Spinal cord (tissue), 10 donors: ENCODE measurements around the gene SLC25A45. TPM values are rescaled to one million over a fixed set of nuclear protein-coding genes. Genes with fewer than 3 reads are reported as not detected.

ENCODE experiments used
- DNase-seq, 6 donors: peaks; one replicate each; pipeline versions ENCODE4 v3.0.0 to v3.0.0-alpha.2; 2013 to 2015; ENCODE audit warnings: low spot score in 6 of 6, low read depth in 4 of 6
- H3K27ac ChIP-seq: one replicate; pipeline ENCODE4 v1.5.1; 2013; ENCODE audit warnings: low read depth, low read length, control low read depth
- H3K27me3 ChIP-seq: one replicate; pipeline ENCODE4 v1.6.1; 2013; ENCODE audit warnings: low read length; ENCODE audit not compliant: control insufficient read depth, insufficient read depth
- H3K36me3 ChIP-seq: one replicate; pipeline ENCODE4 v1.6.1; 2013; ENCODE audit warnings: low read length; ENCODE audit not compliant: control insufficient read depth, insufficient read depth
- H3K4me1 ChIP-seq: one replicate; pipeline ENCODE4 v1.6.1; 2013; ENCODE audit warnings: low read length; ENCODE audit not compliant: control insufficient read depth, insufficient read depth
- H3K4me3 ChIP-seq: one replicate; pipeline ENCODE4 v1.5.1; 2013; ENCODE audit warnings: low read depth, low read length, control low read depth
- H3K9me3 ChIP-seq: one replicate; pipeline ENCODE4 v1.6.1; 2013; ENCODE audit warnings: low read length; ENCODE audit not compliant: control insufficient read depth, insufficient read depth
- WGBS: methylation state at CpG from one replicate; pipeline ENCODE4 v1.1.5; 2013; ENCODE audit warnings: missing lambda C conversion rate; ENCODE audit not compliant: insufficient coverage; 5-methylcytosine and 5-hydroxymethylcytosine counted together
- polyA plus RNA-seq, 2 donors: library from polyadenylated mRNA; unstranded; fragments of 120-200 nt; gene quantifications; one replicate each; pipeline ENCODE4 v1.2.1, GENCODE V29; 2013; ENCODE audit not compliant: insufficient read length in 2 of 2
- total RNA-seq, 2 donors: library from RNA; depleted of rRNA in 1 of 2; stranded (reverse); fragments of 120-200 nt in 1 of 2; fragments of >200 nt in 1 of 2; gene quantifications; one replicate each; pipeline versions ENCODE4 v1.2.3 to v1.2.4, GENCODE V29; 2013 to 2014
- donor health status: healthy.

The SLC25A45 gene
- total and polyA plus RNA-seq, 4 donors: 1.8 to 3.7 (median 2.7) TPM

GRCh38 chr11:65404210-65404609, 21.8 kb upstream of the SLC25A45 start:
- no peaks in the 10 kb centered on the region for H3K9me3 ChIP-seq
- peaks cover 64% of the 10 kb centered on the region for H3K36me3 ChIP-seq
- WGBS: 84% methylated on average over 13 of the region's 13 CpGs
- H3K27ac ChIP-seq: no peak overlapping the region
- H3K27me3 ChIP-seq: no peaks in the 10 kb centered on the region
- peaks cover 5% of the 10 kb centered on the region for H3K4me1 ChIP-seq
- no peak for DNase-seq
- no peak overlapping the region for H3K4me3 ChIP-seq

GRCh38 chr11:65403607-65404121, 21.2 kb upstream of the SLC25A45 start:
- 84% methylated on average over 12 of the region's 12 CpGs for WGBS
- no peak for DNase-seq
- no peaks in the 10 kb centered on the region for H3K9me3 ChIP-seq
- H3K27me3 ChIP-seq: no peaks in the 10 kb centered on the region
- no peak overlapping the region for H3K4me3 ChIP-seq
- no peak overlapping the region for H3K27ac ChIP-seq
- H3K36me3 ChIP-seq: peaks cover 65% of the 10 kb centered on the region
- H3K4me1 ChIP-seq: peaks cover 5% of the 10 kb centered on the region

- Histone ChIP-seq H3K27me3 (no peaks in the 10 kb centered on the region), H3K9me3 (no peaks in the 10 kb centered on the region), H3K4me1 (peaks cover 5% of the 10 kb centered on the region), H3K27ac (no peak overlapping the region), H3K4me3 (no peak overlapping the region), H3K36me3 (peaks cover 67% of the 10 kb centered on the region)
- WGBS: no CpG with 5 or more reads among the region's 2 CpGs
- DNase-seq: no peak
These were observed 20.3 kb upstream of the SLC25A45 start for GRCh38 chr11:65402790-65403189.

GRCh38 chr11:65401803-65402248, 19.4 kb upstream of the SLC25A45 start:
- H3K27me3 ChIP-seq: no peaks in the 10 kb centered on the region
- peaks cover 74% of the 10 kb centered on the region for H3K36me3 ChIP-seq
- H3K4me3 ChIP-seq: no peak overlapping the region
- peaks cover 5% of the 10 kb centered on the region for H3K4me1 ChIP-seq
- no peak for DNase-seq
- no peaks in the 10 kb centered on the region for H3K9me3 ChIP-seq
- H3K27ac ChIP-seq: no peak overlapping the region
- 92% methylated on average over 8 of the region's 10 CpGs for WGBS

GRCh38 chr11:65401073-65401802, 18.8 kb upstream of the SLC25A45 start:
- no peak for DNase-seq
- Histone ChIP-seq H3K9me3 (no peaks in the 10 kb centered on the region), H3K36me3 (peaks cover 76% of the 10 kb centered on the region), H3K4me1 (peaks cover 5% of the 10 kb centered on the region), H3K4me3 (no peak overlapping the region), H3K27me3 (no peaks in the 10 kb centered on the region), H3K27ac (no peak overlapping the region)
- WGBS: 66% methylated on average over 15 of the region's 16 CpGs

- peaks cover 84% of the 10 kb centered on the region for H3K36me3 ChIP-seq
These were observed 18.0 kb upstream of the SLC25A45 start for GRCh38 chr11:65400307-65401072.

GRCh38 chr11:65399845-65400244, 17.4 kb upstream of the SLC25A45 start:
- 88% methylated on average over 10 of the region's 10 CpGs for WGBS
- DNase-seq: no peak
- H3K27ac ChIP-seq: no peak overlapping the region
- H3K27me3 ChIP-seq: no peaks in the 10 kb centered on the region
- H3K36me3 ChIP-seq: peaks cover 84% of the 10 kb centered on the region
- no peak overlapping the region for H3K4me3 ChIP-seq
- H3K9me3 ChIP-seq: no peaks in the 10 kb centered on the region
- H3K4me1 ChIP-seq: peaks cover 5% of the 10 kb centered on the region

More at GRCh38 chr11:65400307-65401072, 18.0 kb upstream of the SLC25A45 start:
- Histone ChIP-seq H3K4me3 (no peak overlapping the region), H3K9me3 (no peaks in the 10 kb centered on the region), H3K27ac (no peak overlapping the region), H3K4me1 (peaks cover 5% of the 10 kb centered on the region), H3K27me3 (no peaks in the 10 kb centered on the region)
- WGBS: 86% methylated on average over 12 of the region's 17 CpGs
- DNase-seq: no peak

GRCh38 chr11:65399249-65399648, 16.8 kb upstream of the SLC25A45 start:
- Histone ChIP-seq H3K27me3 (no peaks in the 10 kb centered on the region), H3K27ac (no peak overlapping the region), H3K36me3 (peaks cover 84% of the 10 kb centered on the region), H3K4me1 (peaks cover 5% of the 10 kb centered on the region), H3K9me3 (no peaks in the 10 kb centered on the region), H3K4me3 (no peak overlapping the region)
- 96% methylated on average over 13 of the region's 13 CpGs for WGBS
- no peak for DNase-seq

GRCh38 chr11:65398362-65398910, 16.0 kb upstream of the SLC25A45 start:
- DNase-seq: no peak
- Histone ChIP-seq H3K36me3 (peaks cover 86% of the 10 kb centered on the region), H3K4me1 (peaks cover 2% of the 10 kb centered on the region), H3K27ac (no peak overlapping the region), H3K4me3 (no peak overlapping the region), H3K27me3 (no peaks in the 10 kb centered on the region), H3K9me3 (no peaks in the 10 kb centered on the region)
- WGBS: 86% methylated on average over 16 of the region's 16 CpGs
